Hepatocyte (in vitro differentiated cells): Measurements from ENCODE around the gene PKM.

Experiments used
- EZH2 ChIP-seq: fragments of 200-600 bp; sonication (generic); IDR thresholded peaks from 2 replicates; pipeline ENCODE4 v1.6.1; 2016; ENCODE audit warnings: antibody characterized with exemption, mild to moderate bottlenecking, borderline replicate concordance
- TF ChIP-seq, protein P1 (sequence below): fragments of 200-600 bp; sonication (generic); IDR thresholded peaks from 2 replicates; pipeline ENCODE4 v1.5.1; 2016; ENCODE audit warnings: antibody characterized with exemption, mild to moderate bottlenecking; ENCODE audit not compliant: poor library complexity

DNA sequence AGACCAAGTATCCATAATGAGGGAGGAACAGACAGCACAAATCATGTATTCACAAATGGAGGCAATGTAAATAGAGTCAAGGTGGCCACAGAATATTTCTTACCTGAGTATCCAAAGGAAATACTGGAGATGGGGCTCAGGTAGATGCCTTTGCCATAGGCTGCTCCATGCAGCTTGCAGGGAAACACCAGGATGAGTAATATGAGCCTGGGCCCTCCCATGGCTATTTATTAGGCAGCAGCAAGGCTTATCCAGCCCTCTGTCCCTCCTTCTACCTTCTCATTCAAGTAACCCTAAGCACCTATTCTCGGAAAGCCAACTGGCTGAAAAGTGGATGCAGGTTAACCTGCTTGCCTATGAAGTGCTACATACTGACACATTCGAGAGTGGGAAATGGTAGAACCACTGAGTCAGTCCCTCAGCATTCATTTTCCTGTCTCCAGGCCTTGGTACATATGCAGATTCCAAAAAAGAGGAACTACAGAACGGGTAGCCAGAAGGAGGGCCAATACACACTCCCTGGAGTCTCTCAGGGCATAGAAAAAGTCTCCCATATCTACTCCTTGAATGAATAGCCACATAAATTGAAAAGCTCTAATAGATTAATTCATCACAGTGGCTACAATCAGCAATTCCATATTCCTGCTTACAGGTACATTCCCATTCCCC is 18.3 kb upstream of the PKM start:
- TF ChIP-seq, protein P1, sequence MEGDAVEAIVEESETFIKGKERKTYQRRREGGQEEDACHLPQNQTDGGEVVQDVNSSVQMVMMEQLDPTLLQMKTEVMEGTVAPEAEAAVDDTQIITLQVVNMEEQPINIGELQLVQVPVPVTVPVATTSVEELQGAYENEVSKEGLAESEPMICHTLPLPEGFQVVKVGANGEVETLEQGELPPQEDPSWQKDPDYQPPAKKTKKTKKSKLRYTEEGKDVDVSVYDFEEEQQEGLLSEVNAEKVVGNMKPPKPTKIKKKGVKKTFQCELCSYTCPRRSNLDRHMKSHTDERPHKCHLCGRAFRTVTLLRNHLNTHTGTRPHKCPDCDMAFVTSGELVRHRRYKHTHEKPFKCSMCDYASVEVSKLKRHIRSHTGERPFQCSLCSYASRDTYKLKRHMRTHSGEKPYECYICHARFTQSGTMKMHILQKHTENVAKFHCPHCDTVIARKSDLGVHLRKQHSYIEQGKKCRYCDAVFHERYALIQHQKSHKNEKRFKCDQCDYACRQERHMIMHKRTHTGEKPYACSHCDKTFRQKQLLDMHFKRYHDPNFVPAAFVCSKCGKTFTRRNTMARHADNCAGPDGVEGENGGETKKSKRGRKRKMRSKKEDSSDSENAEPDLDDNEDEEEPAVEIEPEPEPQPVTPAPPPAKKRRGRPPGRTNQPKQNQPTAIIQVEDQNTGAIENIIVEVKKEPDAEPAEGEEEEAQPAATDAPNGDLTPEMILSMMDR = no peak
- no peak for TF ChIP-seq EZH2
